ENCODE results near the gene FAM170B. TPM values are rescaled to one million over a fixed set of nuclear protein-coding genes. Genes with fewer than 3 reads are reported as not detected.

The FAM170B gene
- total and polyA plus RNA-seq, 9 of the 15 experiments (the other 6 are each of a cell fraction or from before 2014, with no cell fraction given), result 0.11 to 0.21 TPM; not detected in 7

- TF ChIP-seq HINFP (tag; conservative IDR thresholded peaks at IDR 0.05; ENCODE audit: low read depth), result no peak
- no peak for TF ChIP-seq YBX1 (IDR thresholded peaks at IDR 0.05)
- TF ChIP-seq THAP7 (CRISPR knock-in tag; IDR thresholded peaks at IDR 0.05), result no peak
- TF ChIP-seq ZNF407 (IDR thresholded peaks at IDR 0.05; ENCODE audit: low read depth), result no peak
- no peak for TF ChIP-seq ZNF277 (CRISPR knock-in tag; IDR thresholded peaks at IDR 0.05; ENCODE audit: borderline replicate concordance)
- TF ChIP-seq RERE (CRISPR knock-in tag; IDR thresholded peaks at IDR 0.05; ENCODE audit: borderline replicate concordance), result no peak
- TF ChIP-seq RUNX1 (IDR thresholded peaks at IDR 0.05; ENCODE audit: low read depth), result no peak
- TF ChIP-seq ZNF449 (CRISPR knock-in tag; IDR thresholded peaks at IDR 0.05), result no peak
Measured at GRCh38 chr10:49107887-49108267, 25.9 kb downstream of the FAM170B start (continued).

Measured in K562 (cell line).